Inflammatory macrophage treated with lipopolysaccharide for 1 hour (primary cell): ENCODE data around the gene PATE4.
A peak's percentile ranks its signal among the peaks of the same experiment; 100 is the strongest.
"Not testable (repeated sequence)": the region's sequence is repeated elsewhere in the genome, so short reads cannot be mapped to it uniquely, and the experiment has no call there.

Source experiments
- DNase-seq, 2 donors: peaks; one replicate each; pipeline ENCODE4 v3.0.0-alpha.2; 2020 to 2022

PATE4 gene

GRCh38 chr11:125833016-125833415 lies at the start of gene PATE4:
Gene PATE4, plus strand, starts transcription at chr11:125833316. Its CDS starts 44 bp downstream, at chr11:125833360.
- DNase-seq, result no peak

DNA sequence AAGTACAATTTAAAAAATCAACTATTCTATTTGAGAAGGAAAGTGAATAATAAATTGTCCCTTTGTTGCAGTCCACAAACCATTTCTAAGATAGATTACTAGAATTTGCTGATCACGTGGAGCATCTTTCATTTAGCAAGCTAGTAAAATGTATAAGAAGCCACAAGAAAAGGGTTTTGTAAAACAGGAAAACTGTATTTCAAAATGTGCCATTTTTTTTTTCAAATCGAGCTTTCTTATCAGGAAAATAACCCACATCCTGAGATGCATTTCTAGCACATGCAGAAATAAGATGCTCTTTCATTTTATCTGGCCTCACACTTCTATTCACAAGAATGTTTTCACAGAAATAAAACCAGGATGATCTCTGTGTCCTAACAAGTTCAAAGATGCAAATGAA lies 48.4 kb upstream of the PATE4 start:
- no peak for DNase-seq

DNA sequence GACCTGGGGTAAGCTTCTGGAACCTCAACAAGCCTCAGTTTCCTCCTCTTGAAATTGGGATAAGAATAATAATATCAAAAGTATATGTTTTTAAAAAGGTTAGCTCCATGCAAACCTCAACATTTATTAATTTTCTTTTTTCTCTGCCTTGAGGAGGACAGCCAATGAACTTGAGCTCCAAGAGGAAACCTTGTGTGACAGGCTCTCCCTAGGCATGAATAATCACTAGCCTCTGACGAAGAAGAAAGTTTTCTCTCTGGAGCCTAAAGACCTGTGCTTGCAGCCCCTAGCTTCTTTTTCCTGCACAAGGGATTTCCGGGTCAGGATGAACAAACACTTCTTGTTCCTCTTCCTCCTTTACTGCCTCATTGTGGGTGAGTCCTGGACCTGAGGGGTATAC lies 45.3 kb upstream of the PATE4 start, which contains the start of gene PATE3:
Gene PATE3, plus strand, starts transcription at position 301 of the 400 bp plus-strand sequence. Its CDS starts 25 bp downstream, at position 326.
- no peak for DNase-seq

DNA sequence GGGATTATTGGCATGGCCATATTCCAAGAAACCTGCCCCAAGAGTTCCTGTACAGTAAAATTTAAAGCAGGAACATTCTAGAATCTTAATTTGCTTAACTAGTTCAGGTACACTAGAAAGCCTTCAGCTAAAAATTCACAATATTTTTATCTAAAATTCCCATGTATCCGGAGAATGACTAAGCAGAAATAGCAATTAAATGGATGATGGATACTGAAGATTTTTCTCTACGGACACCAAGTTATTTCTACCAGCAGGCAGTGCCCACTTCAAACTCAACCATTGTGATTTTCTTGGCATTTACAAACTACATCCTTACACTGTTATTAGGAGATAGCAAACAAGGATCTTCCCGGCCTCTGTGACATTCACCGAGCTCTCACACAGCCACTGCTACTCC lies 42.3 kb upstream of the PATE4 start:
- DNase-seq, result no peak

- no peak for DNase-seq
Measured at GRCh38 chr11:125797641-125798040, 35.5 kb upstream of the PATE4 start.

DNA sequence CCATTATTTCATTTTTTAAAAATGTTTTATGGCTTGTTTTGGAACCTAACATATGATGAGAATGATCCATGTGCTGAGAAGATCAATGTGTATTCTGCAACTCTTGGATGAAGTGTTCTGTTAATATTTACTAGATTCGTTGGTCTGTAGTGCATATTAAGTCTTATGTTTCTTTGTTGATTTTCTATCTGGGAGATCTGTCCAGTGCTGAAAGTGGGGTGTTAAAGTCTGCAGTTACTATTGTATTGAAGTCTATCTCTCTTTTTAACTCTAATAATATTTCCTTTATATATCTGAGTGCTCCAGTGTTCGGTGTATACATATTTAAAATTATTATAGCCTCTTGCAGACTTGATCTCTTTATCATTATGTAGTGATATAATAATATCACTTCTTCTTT lies 33.3 kb upstream of the PATE4 start:
- DNase-seq, result no peak

DNA sequence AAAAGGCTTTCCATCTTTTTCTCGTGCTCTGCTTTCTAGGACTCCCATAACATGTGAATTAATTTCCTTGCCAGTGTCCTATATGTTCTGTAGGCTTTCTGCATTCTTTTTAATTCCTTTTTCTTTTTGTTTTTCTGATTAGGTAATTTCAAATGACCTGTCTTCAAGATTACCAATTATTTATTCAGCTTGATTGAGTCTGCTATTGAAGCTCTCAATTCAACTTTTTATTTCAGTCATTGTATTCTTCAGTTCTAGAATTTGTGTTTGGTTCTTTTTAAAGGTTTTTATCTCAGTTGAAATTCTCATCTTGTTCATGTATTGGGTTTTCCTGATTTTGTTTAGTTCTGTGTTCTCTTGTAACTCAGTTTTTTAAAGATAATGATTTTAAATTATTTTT lies 30.7 kb upstream of the PATE4 start:
- DNase-seq, result no peak

GRCh38 chr11:125807909-125808308 lies 25.2 kb upstream of the PATE4 start:
- no peak for DNase-seq

GRCh38 chr11:125835748-125836147 lies 2.6 kb downstream of the PATE4 start:
- DNase-seq, result no peak

DNA sequence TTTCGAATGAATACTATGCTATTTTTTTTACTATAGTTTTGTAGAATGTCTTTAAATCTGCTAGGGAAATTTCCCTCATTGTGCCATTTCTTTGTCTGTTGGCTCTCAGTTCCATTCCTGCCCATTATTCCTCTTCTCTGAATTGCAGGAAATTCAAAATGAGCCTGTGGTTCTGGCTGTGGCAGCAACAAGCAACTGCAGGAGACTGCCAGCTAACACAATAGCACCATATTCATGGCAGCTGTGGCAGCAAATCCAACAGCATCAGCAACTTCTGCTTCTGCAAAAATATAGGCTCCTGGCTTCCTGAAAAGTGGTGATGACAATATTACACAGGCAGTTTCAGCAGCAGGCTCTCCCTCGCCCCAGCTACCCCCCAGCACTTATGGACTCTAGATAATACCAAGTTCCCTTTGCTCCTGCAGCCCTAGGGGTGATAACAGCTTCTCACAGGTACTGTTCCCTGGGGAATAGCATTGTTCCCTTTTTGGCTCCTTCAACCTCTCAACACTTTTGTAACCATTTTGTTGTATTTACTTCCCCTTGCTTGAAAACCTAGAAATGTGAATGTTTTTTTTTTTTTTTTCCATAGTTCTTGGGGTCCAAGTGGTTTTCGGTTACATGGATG lies 9.3 kb downstream of the PATE4 start:
- DNase-seq, result no peak

DNA sequence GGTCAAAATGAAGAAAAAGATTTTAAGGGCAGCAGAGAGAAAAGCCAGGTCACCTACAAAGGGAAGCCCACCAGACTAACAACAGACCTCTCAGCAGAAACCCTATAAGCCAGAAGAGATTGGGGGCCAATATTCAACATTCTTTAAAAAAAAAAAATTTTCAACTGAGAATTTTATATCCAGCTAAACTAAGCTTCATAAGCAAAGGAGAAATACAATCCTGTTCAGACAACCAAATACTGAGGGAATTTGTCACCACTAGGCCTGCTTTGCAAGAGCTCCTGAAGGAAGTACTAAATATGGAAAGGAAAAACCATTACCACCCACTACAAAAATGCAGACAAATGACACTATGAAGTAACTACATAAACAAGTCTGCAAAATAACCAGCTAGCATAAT lies 13.1 kb downstream of the PATE4 start:
- no peak for DNase-seq

GRCh38 chr11:125857670-125858069 lies 24.6 kb downstream of the PATE4 start:
- not testable (repeated sequence) for DNase-seq

DNA sequence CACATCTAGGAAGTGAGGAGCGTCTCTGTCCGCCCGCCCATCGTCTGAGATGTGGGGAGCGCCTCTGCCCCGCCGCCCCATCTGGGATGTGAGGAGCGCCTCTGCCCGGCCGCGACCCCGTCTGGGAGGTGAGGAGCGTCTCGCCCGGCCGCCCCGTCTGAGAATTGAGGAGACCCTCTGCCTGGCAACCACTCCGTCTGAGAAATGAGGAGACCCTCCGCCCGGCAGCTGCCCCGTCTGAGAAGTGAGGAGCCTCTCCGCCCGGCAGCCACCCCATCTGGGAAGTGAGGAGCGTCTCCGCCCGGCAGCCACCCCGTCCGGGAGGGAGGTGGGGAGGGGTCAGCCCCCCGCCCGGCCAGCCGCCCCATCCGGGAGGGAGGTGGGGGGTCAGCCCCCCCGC lies 29.7 kb downstream of the PATE4 start:
- DNase-seq, result not testable (repeated sequence)

GRCh38 chr11:125865354-125865753 lies 32.2 kb downstream of the PATE4 start:
- DNase-seq, result not testable (repeated sequence)

- DNase-seq, result no peak
Measured at GRCh38 chr11:125869521-125869920, 36.4 kb downstream of the PATE4 start.

- peak in 1 of 2 donors; percentile 18 for DNase-seq
Measured at GRCh38 chr11:125871391-125872137, 38.4 kb downstream of the PATE4 start.

DNA sequence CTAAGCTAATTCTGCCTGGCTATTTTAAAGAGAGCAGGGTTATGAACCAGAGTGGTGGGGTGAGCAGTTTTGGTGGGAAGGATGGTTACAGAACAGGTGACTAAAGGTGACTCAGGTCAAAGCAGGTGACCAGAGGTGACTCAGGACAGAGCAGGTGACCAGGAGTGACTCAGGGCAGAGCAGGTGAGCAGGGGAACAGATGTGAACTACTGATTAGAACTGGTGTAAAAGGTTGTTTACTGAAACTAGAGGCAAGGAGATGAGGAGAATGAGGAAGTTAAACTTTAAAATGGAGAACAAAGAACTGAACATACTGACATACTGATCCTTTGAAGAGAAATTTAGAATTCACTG lies 39.0 kb downstream of the PATE4 start:
- no peak for DNase-seq

- DNase-seq, result no peak
Measured at GRCh38 chr11:125873881-125874555, 40.9 kb downstream of the PATE4 start.

DNA sequence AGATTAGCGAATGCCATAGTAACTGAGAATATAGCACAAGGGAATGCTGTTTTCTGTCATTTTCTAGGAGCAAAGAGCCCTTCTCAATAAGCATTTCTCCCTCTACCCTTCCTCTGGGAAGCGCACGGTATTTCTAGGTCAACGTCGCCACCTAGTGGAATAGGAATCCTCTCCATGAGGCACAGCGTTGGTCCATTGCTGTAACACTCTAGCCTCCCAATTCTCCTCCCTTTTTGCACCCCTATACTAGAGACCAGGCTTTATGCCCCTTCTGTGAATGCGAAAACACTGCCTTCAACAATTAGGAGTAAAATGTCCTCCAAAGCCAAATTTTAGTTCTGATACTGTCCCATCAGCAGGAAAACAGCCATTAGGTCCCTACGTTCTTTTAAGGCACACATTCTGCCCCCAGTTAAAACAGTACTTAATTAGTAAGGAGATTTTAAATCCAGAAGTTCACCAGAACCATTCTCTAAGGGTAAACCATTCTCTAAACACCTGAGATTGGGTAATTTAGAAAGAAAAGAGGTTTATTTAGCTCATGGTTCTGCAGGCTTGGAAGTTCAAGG lies 41.5 kb downstream of the PATE4 start:
- DNase-seq, result peak; percentile 39 to 74

DNA sequence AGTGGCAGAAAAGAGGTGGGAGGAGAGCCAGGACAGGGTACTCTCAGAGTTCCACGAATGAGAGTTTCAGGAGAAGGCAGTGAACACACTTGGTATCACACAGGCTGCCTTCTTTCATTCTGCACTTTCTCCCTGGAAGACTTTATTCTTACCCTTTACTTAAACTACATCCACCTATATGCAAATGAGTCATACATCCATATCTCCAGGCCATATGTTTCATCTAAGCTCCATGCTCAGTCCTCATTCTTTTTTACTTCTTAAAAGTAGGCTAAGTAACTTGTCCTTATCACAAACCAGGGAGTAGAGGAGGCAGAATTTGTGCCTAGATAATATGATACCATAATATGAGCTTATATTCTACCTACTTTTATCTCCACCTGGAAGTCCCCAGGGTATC lies 48.2 kb downstream of the PATE4 start:
- no peak for DNase-seq

GRCh38 chr11:125883375-125883774 lies 50.3 kb downstream of the PATE4 start:
- no peak for DNase-seq

DNA sequence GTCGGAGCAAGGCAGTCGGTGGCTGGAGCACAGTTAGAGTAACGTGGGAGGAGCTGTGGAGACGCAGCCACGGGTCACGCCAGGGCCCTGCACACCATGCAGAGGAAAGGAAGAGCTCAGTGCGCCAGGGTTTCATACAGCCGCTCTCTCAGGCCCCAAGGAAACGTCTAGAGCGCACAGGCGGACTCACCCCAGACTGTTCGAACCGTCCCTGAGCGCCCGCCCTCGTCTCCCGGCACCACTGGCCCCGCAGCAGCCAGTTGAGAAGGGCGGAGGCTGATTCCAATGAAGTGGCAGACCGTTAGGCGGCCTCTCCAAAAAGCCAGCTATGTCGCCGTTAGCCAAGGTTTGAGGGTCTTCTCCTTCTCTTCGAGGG lies 53.9 kb downstream of the PATE4 start:
- DNase-seq, result peak; percentile 11 to 19
